Measurements from ENCODE around the gene FERMT1.

FERMT1 gene

GRCh38 chr20:6122873-6123648, at the start of gene FERMT1:
Gene FERMT1, minus strand, starts transcription at chr20:6123030. Its CDS starts 3,476 bp downstream, at chr20:6119554.
- no peaks in the 10 kb centered on the region for H3K36me3 ChIP-seq
- no peak for TF ChIP-seq CTCF (IDR thresholded peaks at IDR 0.05; ENCODE audit: low read depth, low read length)
- H3K27ac ChIP-seq, result no peak within 1 kb of the TSS
- H3K9me3 ChIP-seq (ENCODE audit: severe bottlenecking), result no peaks in the 10 kb centered on the region
- peaks cover 35% of the 10 kb centered on the region for H3K27me3 ChIP-seq (ENCODE audit: insufficient read depth, low read depth, severe bottlenecking)
- peak within 1 kb of the TSS; percentile 32 for H3K4me3 ChIP-seq (ENCODE audit: low read depth, low read length)
- peak; percentile 56 for DNase-seq

DNA sequence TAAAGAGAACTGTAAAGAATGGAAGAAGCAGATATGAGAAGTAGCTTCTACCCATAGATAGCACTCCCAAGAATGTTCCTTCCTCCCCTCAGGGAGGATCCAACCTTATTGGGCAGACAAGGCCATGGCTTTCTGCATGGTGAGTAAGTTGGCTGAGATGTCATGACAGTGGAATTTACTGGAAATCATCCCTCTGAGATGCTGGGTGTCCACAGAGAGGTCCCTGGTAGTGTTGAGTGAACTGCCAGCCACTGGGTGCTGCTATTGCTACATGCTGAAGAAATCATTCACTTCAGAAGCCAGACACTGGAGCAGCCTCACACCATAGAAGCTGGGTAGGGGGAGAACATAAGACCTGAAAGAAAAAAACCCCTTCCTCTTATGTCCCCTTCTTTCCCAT, 46.4 kb upstream of the FERMT1 start:
- H3K36me3 ChIP-seq, result no peaks in the 10 kb centered on the region
- no peaks in the 10 kb centered on the region for H3K9me3 ChIP-seq (ENCODE audit: severe bottlenecking)
- no peak for TF ChIP-seq CTCF (IDR thresholded peaks at IDR 0.05; ENCODE audit: low read depth, low read length)
- no peak for DNase-seq
- no peak overlapping the region for H3K27ac ChIP-seq
- peaks cover 24% of the 10 kb centered on the region for H3K27me3 ChIP-seq (ENCODE audit: insufficient read depth, low read depth, severe bottlenecking)
- no peak overlapping the region for H3K4me3 ChIP-seq (ENCODE audit: low read depth, low read length)

- Histone ChIP-seq H3K4me3 (ENCODE audit: low read depth, low read length) (no peak overlapping the region), H3K36me3 (no peaks in the 10 kb centered on the region), H3K27ac (no peak overlapping the region), H3K9me3 (ENCODE audit: severe bottlenecking) (no peaks in the 10 kb centered on the region), H3K27me3 (ENCODE audit: insufficient read depth, low read depth, severe bottlenecking) (peaks cover 30% of the 10 kb centered on the region)
- no peak for DNase-seq
- TF ChIP-seq CTCF (IDR thresholded peaks at IDR 0.05; ENCODE audit: low read depth, low read length), result no peak
Measured at GRCh38 chr20:6168204-6168603, 45.4 kb upstream of the FERMT1 start.

DNA sequence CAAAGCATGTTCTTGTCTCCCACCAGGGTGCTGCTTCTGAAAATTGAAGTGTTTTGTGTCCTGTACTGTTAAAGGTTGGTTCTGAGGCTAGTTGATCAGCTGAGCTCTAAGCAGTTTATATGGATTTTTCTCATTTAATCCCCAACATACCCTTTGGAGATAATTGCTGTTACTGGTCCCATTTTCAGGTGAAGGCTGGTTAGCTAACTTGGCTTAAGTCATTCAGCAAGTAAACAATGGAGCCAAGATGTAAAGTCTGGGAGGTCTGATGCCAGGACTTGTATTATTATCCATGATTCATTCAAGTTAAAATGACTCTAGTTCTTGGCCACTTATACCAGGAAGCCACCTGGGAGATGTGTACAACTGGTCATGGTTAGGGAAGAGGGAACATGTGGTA, 42.5 kb upstream of the FERMT1 start:
- Histone ChIP-seq H3K27me3 (ENCODE audit: insufficient read depth, low read depth, severe bottlenecking) (peaks cover 40% of the 10 kb centered on the region), H3K9me3 (ENCODE audit: severe bottlenecking) (no peaks in the 10 kb centered on the region), H3K36me3 (no peaks in the 10 kb centered on the region), H3K4me3 (ENCODE audit: low read depth, low read length) (no peak overlapping the region), H3K27ac (no peak overlapping the region)
- no peak for TF ChIP-seq CTCF (IDR thresholded peaks at IDR 0.05; ENCODE audit: low read depth, low read length)
- DNase-seq, result no peak

- H3K27me3 ChIP-seq (ENCODE audit: insufficient read depth, low read depth, severe bottlenecking), result peaks cover 44% of the 10 kb centered on the region
- TF ChIP-seq CTCF (IDR thresholded peaks at IDR 0.05; ENCODE audit: low read depth, low read length), result no peak
- H3K36me3 ChIP-seq, result no peaks in the 10 kb centered on the region
- no peaks in the 10 kb centered on the region for H3K9me3 ChIP-seq (ENCODE audit: severe bottlenecking)
- DNase-seq, result no peak
- no peak overlapping the region for H3K4me3 ChIP-seq (ENCODE audit: low read depth, low read length)
- H3K27ac ChIP-seq, result no peak overlapping the region
Measured at GRCh38 chr20:6164421-6165341, 41.9 kb upstream of the FERMT1 start.

Measured in WERI-Rb-1 (cell line).